Measurements from ENCODE around the gene ISY1.

- TF ChIP-seq CTCF (conservative IDR thresholded peaks at IDR 0.05) (no peak), EZH2 (IDR thresholded peaks at IDR 0.05; ENCODE audit: low read depth) (no peak)
These were observed 37.4 kb downstream of the ISY1 start for GRCh38 chr3:129123314-129124060.
